OCI-LY7 (cell line): Measurements from ENCODE around the gene CDCA5. TPM values are rescaled to one million over a fixed set of nuclear protein-coding genes. Genes with fewer than 3 reads are reported as not detected.

Experiments used
- BruUV-seq: library from RNA; stranded (reverse); fragments of 400-500 nt; replicated peaks from 2 replicates; lab custom pipeline; 2021; lab: Mats Ljungman, UMichigan
- CTCF ChIA-PET: fragments of 300-600 bp; sonication (Branson Sonifier 250); formaldehyde crosslinking; loops from one replicate; lab custom pipeline; 2022; ENCODE audit warnings: antibody characterized with exemption; ENCODE audit not compliant: unreplicated experiment; lab: Charles Lee
- POLR2A ChIA-PET: fragments of 300-600 bp; sonication (Branson Sonifier 250); formaldehyde crosslinking; loops from one replicate; lab custom pipeline; 2022; ENCODE audit warnings: antibody characterized with exemption; lab: Charles Lee
- DNase-seq: peaks from one replicate; pipeline ENCODE4 v3.0.0-alpha.2; 2015; ENCODE audit warnings: low spot score
- H2AFZ ChIP-seq: fragments of 200-600 bp; sonication (generic), shearing (Covaris generic); 2 replicates; pipeline ENCODE4 v1.6.1; 2014; ENCODE audit warnings: mild to moderate bottlenecking, antibody characterized with exemption, low read length, moderate library complexity
- H3K27ac ChIP-seq: fragments of 200-600 bp; sonication (generic); 2 replicates; pipeline ENCODE4 v1.5.1; 2014; ENCODE audit warnings: mixed run types, low read depth, mild to moderate bottlenecking, moderate library complexity, low read length, inconsistent platforms; ENCODE audit not compliant: poor library complexity, severe bottlenecking
- H3K36me3 ChIP-seq: fragments of 200-600 bp; sonication (generic); 2 replicates; pipeline ENCODE4 v1.6.1; 2014; ENCODE audit warnings: mild to moderate bottlenecking, antibody characterized with exemption, low read length, moderate library complexity, mixed read lengths; ENCODE audit not compliant: insufficient read depth
- H3K4me1 ChIP-seq: fragments of 200-600 bp; sonication (generic); 2 replicates; pipeline ENCODE4 v1.5.1; 2014; ENCODE audit warnings: mild to moderate bottlenecking, low read length; ENCODE audit not compliant: insufficient read depth, poor library complexity, severe bottlenecking
- H3K4me2 ChIP-seq: fragments of 200-600 bp; sonication (generic); 2 replicates; pipeline ENCODE4 v1.6.1; 2014; ENCODE audit warnings: mild to moderate bottlenecking, low read length
- H3K4me3 ChIP-seq: fragments of 200-600 bp; sonication (generic); 2 replicates; pipeline ENCODE4 v1.5.1; 2014; ENCODE audit warnings: mild to moderate bottlenecking, low read depth, low read length; ENCODE audit not compliant: poor library complexity, severe bottlenecking
- H3K79me2 ChIP-seq: fragments of 200-600 bp; sonication (generic); 2 replicates; pipeline ENCODE4 v1.6.1; 2016; ENCODE audit warnings: low read depth, mild to moderate bottlenecking, low read length, moderate library complexity, mixed read lengths; ENCODE audit not compliant: insufficient read depth
- H3K9me2 ChIP-seq: fragments of 200-600 bp; sonication (generic); 2 replicates; pipeline ENCODE4 v1.6.1; 2016; ENCODE audit warnings: mild to moderate bottlenecking, low read length, mixed read lengths; ENCODE audit not compliant: insufficient read depth
- H3K9me3 ChIP-seq: fragments of 200-600 bp; sonication (generic); 2 replicates; pipeline ENCODE4 v1.6.1; 2014; ENCODE audit warnings: mild to moderate bottlenecking, mixed run types, low read length, mixed read lengths
- H4K20me1 ChIP-seq: fragments of 200-600 bp; sonication (generic); 2 replicates; pipeline ENCODE4 v1.6.1; 2014; ENCODE audit warnings: mild to moderate bottlenecking, antibody characterized with exemption, low read length, moderate library complexity, mixed read lengths; ENCODE audit not compliant: insufficient read depth
- EZH2phosphoT487 ChIP-seq: fragments of 200-600 bp; sonication (generic); IDR thresholded peaks from 2 replicates; pipeline ENCODE4 v1.6.1; 2018; ENCODE audit warnings: low read depth, borderline replicate concordance, mild to moderate bottlenecking, mixed run types, antibody characterized with exemption, low read length, moderate library complexity, mixed read lengths
- intact Hi-C: fragments of 100-400 bp; cut with micrococcal nuclease; formaldehyde crosslinking; loops from one replicate; pipeline ENCODE4 v1.10.0; 2022; ENCODE audit not compliant: unreplicated experiment
- total RNA-seq, 2 experiments: library from RNA; depleted of rRNA in 1 of 2; stranded (reverse); fragments of >200 nt in 1 of 2; shearing (Covaris generic) in 1 of 2; gene quantifications; 2 replicates each; pipeline ENCODE4 v1.2.3, GENCODE V29; 2014 to 2022
- TF ChIP-seq, protein P1 (sequence below): fragments of 200-600 bp; sonication (generic); conservative IDR thresholded peaks from 2 replicates; pipeline ENCODE4 v1.5.1; 2014; ENCODE audit warnings: mild to moderate bottlenecking, antibody characterized with exemption, low read length, moderate library complexity, mixed read lengths

Gene CDCA5
- total RNA-seq, 2 experiments from 2014 or later: 135 to 151 TPM

DNA sequence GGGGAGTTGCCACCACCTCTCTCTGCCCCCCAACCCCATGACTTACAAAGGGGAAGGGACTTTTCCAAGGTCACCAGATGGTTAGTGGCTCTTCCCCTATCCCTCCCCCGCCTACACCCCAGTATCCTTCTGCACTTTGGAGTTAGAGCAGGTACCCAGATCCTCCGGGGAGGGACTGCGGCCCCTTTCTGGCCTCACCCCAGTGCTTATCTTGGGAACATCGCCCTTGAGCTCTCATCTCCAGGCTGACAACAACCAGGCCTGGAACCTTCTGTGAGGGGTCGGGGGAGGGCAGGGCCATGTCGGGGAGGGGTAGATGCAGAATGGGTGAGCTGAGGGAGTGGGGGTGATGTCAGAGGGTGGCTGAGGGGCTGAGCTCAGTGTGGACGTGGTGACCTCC lies 18.0 kb downstream of the CDCA5 start:
- no peak for DNase-seq
- H3K4me1 ChIP-seq: peaks cover 14% of the 10 kb centered on the region
- H3K79me2 ChIP-seq: no peaks in the 10 kb centered on the region
- H3K36me3 ChIP-seq: no peaks in the 10 kb centered on the region
- intact Hi-C loops: no loop called here
- no peak overlapping the region for H3K27ac ChIP-seq
- no peak overlapping the region for H3K4me2 ChIP-seq
- TF ChIP-seq, protein P1, sequence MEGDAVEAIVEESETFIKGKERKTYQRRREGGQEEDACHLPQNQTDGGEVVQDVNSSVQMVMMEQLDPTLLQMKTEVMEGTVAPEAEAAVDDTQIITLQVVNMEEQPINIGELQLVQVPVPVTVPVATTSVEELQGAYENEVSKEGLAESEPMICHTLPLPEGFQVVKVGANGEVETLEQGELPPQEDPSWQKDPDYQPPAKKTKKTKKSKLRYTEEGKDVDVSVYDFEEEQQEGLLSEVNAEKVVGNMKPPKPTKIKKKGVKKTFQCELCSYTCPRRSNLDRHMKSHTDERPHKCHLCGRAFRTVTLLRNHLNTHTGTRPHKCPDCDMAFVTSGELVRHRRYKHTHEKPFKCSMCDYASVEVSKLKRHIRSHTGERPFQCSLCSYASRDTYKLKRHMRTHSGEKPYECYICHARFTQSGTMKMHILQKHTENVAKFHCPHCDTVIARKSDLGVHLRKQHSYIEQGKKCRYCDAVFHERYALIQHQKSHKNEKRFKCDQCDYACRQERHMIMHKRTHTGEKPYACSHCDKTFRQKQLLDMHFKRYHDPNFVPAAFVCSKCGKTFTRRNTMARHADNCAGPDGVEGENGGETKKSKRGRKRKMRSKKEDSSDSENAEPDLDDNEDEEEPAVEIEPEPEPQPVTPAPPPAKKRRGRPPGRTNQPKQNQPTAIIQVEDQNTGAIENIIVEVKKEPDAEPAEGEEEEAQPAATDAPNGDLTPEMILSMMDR: no peak
- H3K9me2 ChIP-seq: no peaks in the 10 kb centered on the region
- no peak overlapping the region for H3K4me3 ChIP-seq
- H4K20me1 ChIP-seq: no peaks in the 10 kb centered on the region
- ChIA-PET CTCF (no interaction called here), POLR2A (interaction anchor here (0.6 to 0.7 kb wide), 2 partner anchors 48 to 124 kb away, joined by 3 to 4 read pairs; no protein-coding TSS in a partner anchor)
- no peaks in the 10 kb centered on the region for H3K9me3 ChIP-seq
- no peak overlapping the region for H2AFZ ChIP-seq
- no TSS peak for BruUV-seq

DNA sequence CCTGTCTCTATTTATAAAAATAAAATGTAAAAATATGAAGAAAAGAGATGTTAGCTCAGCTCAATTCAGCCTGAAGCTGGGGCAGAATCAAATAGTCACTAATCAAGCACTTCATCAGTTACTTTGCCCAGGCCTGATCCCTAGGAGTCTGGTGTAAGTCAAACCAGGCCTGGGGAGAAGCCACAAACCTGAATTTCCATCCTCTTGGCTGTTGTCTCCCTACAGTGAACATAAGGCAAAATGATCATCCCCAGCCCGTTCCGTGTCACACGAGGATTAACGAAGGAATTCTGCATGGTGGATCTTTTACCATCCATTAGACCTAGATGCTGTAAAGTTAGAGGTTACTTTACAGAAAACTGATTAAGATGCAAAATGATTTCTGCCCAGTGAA lies 19.0 kb downstream of the CDCA5 start:
- ChIA-PET POLR2A (interaction anchor here (0.8 kb wide), 1 partner anchor 66 kb away, joined by 4 read pairs; no protein-coding TSS in a partner anchor), CTCF (no interaction called here)
- Histone ChIP-seq H3K4me1 (peaks cover 24% of the 10 kb centered on the region), H3K4me2 (no peak overlapping the region), H3K4me3 (no peak overlapping the region), H3K36me3 (no peaks in the 10 kb centered on the region), H3K9me2 (no peaks in the 10 kb centered on the region), H2AFZ (no peak overlapping the region), H3K79me2 (no peaks in the 10 kb centered on the region), H4K20me1 (no peaks in the 10 kb centered on the region), H3K9me3 (no peaks in the 10 kb centered on the region), H3K27ac (no peak overlapping the region)
- no peak for DNase-seq
- TF ChIP-seq EZH2phosphoT487: no peak
- TF ChIP-seq, protein P1: no peak
- BruUV-seq: no TSS peak
- intact Hi-C loops: no loop called here

DNA sequence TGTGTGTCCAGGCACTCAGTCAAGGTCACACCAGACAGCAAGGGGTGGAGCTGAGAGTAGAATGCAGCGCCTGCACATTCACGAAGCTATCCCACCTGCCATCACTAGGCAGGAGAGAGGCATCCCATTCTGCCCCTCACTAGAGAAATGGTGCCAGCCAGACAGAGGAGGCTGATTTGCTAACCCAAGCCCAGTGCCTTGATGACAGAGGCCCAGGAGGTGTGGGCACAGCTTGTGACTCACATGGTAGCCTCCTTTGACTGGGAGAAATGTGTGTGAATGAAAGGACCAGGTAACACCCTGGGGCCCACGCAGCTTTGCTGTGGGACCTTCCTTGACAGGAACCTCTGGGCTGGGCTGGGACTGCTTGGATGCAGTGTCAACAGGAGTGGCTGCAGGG lies 20.3 kb downstream of the CDCA5 start:
- DNase-seq: no peak
- Histone ChIP-seq H3K4me2 (no peak overlapping the region), H3K79me2 (no peaks in the 10 kb centered on the region), H3K4me3 (no peak overlapping the region), H3K9me3 (no peaks in the 10 kb centered on the region), H3K36me3 (no peaks in the 10 kb centered on the region), H4K20me1 (no peaks in the 10 kb centered on the region), H3K4me1 (peaks cover 27% of the 10 kb centered on the region), H3K27ac (no peak overlapping the region), H2AFZ (no peak overlapping the region), H3K9me2 (no peaks in the 10 kb centered on the region)
- ChIA-PET CTCF (no interaction called here), POLR2A (no interaction called here)
- BruUV-seq: no TSS peak
- intact Hi-C loops: no loop called here
- TF ChIP-seq, protein P1: no peak
- no peak for TF ChIP-seq EZH2phosphoT487
